SU-DHL-6 (cell line): ENCODE measurements around the gene SLC16A10.
"Not testable (repeated sequence)": the region's sequence is repeated elsewhere in the genome, so short reads cannot be mapped to it uniquely, and the experiment has no call there.

ENCODE experiments used
- H2AFZ ChIP-seq: fragments of 200-600 bp; sonication (generic); 2 replicates; pipeline ENCODE4 v1.6.1; 2014; ENCODE audit warnings: low read depth, mild to moderate bottlenecking, moderate library complexity, mixed read lengths, antibody characterized with exemption, low read length; ENCODE audit not compliant: severe bottlenecking
- H3F3A ChIP-seq: fragments of 200-600 bp; shearing (Covaris generic); 2 replicates; pipeline ENCODE4 v1.6.0; 2016; ENCODE audit warnings: antibody characterized with exemption, mild to moderate bottlenecking; ENCODE audit not compliant: insufficient read depth
- H3K27ac ChIP-seq: fragments of 200-600 bp; sonication (generic); 2 replicates; pipeline ENCODE4 v1.5.1; 2016; ENCODE audit warnings: low read depth, mild to moderate bottlenecking, low read length, moderate library complexity, mixed read lengths
- H3K27me3 ChIP-seq: fragments of 200-600 bp; sonication (generic), shearing (Covaris generic); 2 replicates; pipeline ENCODE4 v1.6.0; 2014; ENCODE audit warnings: mild to moderate bottlenecking, low read length
- H3K36me3 ChIP-seq: fragments of 200-600 bp; sonication (generic); 2 replicates; pipeline ENCODE4 v1.6.1; 2014; ENCODE audit warnings: mild to moderate bottlenecking, low read length, mixed read lengths
- H3K4me2 ChIP-seq: fragments of 300-600, 200-600 bp; shearing (Covaris generic), sonication (generic); 2 replicates; pipeline ENCODE4 v1.6.0; 2014; ENCODE audit warnings: low read length, low read depth, mild to moderate bottlenecking; ENCODE audit not compliant: poor library complexity, severe bottlenecking
- H3K4me3 ChIP-seq: fragments of 200-600 bp; sonication (generic); 2 replicates; pipeline ENCODE4 v1.5.1; 2014; ENCODE audit warnings: antibody characterized with exemption, low read length, mild to moderate bottlenecking, mixed read lengths; ENCODE audit not compliant: insufficient read depth, poor library complexity, severe bottlenecking
- H3K79me2 ChIP-seq: fragments of 200-600 bp; sonication (generic); 2 replicates; pipeline ENCODE4 v1.6.1; 2014; ENCODE audit warnings: mild to moderate bottlenecking, low read length, moderate library complexity; ENCODE audit not compliant: insufficient read depth
- H3K9ac ChIP-seq: fragments of 200-600 bp; sonication (generic); 2 replicates; pipeline ENCODE4 v1.7.0; 2014; ENCODE audit warnings: mild to moderate bottlenecking, low read length
- H3K9me2 ChIP-seq: fragments of 200-600 bp; sonication (generic); replicated peaks from 2 replicates; pipeline ENCODE4 v1.6.1; 2014; ENCODE audit warnings: low read length; ENCODE audit not compliant: insufficient read depth
- H3K9me3 ChIP-seq: fragments of 200-600 bp; sonication (generic); 2 replicates; pipeline ENCODE4 v1.6.1; 2014; ENCODE audit warnings: low read length, mixed read lengths; ENCODE audit not compliant: insufficient read depth
- H4K20me1 ChIP-seq: fragments of 200-600 bp; sonication (generic); 2 replicates; pipeline ENCODE4 v1.6.1; 2014; ENCODE audit warnings: low read depth, mild to moderate bottlenecking, antibody characterized with exemption, low read length, moderate library complexity, mixed read lengths
- EZH2phosphoT487 ChIP-seq: fragments of 200-600 bp; sonication (generic), shearing (Covaris generic); conservative IDR thresholded peaks from 2 replicates; pipeline ENCODE4 v1.6.1; 2018; ENCODE audit warnings: mild to moderate bottlenecking, antibody characterized with exemption, low read length, moderate library complexity, mixed read lengths
- TF ChIP-seq, protein P1 (sequence below): fragments of 200-600 bp; sonication (generic); IDR thresholded peaks from one replicate; pipeline ENCODE4 v1.5.1; 2017; ENCODE audit warnings: antibody characterized with exemption, mild to moderate bottlenecking, low read length, moderate library complexity; ENCODE audit not compliant: insufficient read depth, poor library complexity, severe bottlenecking

Gene SLC16A10

DNA sequence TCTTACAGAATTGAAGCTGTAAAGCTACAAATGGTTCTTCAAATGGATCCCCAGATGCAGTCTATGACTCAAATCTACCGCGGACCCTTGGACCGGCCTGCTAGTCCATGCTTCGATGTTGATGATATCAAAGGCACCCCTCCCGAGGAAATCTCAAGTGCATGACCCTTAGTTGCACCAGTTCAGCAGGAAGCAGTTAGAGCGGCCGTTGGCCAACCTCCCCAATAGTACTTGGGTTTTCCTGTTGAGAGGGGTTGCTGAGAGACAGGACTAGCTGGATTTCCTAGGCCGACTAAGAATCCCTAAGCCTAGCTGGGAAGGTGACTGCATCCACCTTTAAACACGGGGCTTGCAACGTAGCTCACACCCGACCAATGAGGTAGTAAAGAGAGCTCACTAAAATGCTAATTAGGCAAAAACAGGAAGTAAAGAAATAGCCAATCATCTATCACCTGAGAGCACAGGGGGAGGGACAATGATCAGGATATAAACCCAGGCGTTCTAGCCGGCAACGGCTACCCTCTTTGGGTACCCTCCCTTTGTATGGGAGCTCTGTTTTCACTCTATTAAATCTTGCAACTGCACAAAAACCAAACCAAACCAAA, 50.3 kb downstream of the SLC16A10 start:
- H3K4me3 ChIP-seq = not testable (repeated sequence)

DNA sequence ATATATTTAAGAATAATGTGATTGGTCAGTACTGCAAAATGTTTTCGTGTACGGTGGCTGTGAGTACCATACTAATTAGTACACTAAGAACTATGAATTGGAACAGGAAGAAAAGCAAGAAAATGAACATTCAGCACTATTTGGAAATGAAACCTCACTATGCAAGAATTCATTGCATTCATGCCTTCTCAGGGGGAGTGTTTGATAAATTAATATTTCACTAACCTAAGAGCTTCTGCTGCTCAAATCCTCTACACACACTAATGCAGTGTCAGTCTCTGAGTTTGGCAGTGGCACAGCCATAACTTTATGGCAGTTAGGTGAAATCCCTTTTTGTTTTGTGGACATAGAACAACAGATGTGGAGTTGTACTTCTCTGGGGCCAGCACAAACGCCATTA, 60.1 kb downstream of the SLC16A10 start:
- H3K4me2 ChIP-seq = no peak overlapping the region
- no peak overlapping the region for H3K9ac ChIP-seq
- H3K27me3 ChIP-seq = no peaks in the 10 kb centered on the region
- no peaks in the 10 kb centered on the region for H3F3A ChIP-seq
- H3K9me2 ChIP-seq = no peaks in the 10 kb centered on the region
- no peak overlapping the region for H3K27ac ChIP-seq
- no peaks in the 10 kb centered on the region for H4K20me1 ChIP-seq
- TF ChIP-seq, protein P1, sequence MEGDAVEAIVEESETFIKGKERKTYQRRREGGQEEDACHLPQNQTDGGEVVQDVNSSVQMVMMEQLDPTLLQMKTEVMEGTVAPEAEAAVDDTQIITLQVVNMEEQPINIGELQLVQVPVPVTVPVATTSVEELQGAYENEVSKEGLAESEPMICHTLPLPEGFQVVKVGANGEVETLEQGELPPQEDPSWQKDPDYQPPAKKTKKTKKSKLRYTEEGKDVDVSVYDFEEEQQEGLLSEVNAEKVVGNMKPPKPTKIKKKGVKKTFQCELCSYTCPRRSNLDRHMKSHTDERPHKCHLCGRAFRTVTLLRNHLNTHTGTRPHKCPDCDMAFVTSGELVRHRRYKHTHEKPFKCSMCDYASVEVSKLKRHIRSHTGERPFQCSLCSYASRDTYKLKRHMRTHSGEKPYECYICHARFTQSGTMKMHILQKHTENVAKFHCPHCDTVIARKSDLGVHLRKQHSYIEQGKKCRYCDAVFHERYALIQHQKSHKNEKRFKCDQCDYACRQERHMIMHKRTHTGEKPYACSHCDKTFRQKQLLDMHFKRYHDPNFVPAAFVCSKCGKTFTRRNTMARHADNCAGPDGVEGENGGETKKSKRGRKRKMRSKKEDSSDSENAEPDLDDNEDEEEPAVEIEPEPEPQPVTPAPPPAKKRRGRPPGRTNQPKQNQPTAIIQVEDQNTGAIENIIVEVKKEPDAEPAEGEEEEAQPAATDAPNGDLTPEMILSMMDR = no peak
- TF ChIP-seq EZH2phosphoT487 = no peak
- no peaks in the 10 kb centered on the region for H3K9me3 ChIP-seq
- H2AFZ ChIP-seq = no peak overlapping the region
- H3K4me3 ChIP-seq = no peak overlapping the region
- H3K79me2 ChIP-seq = no peaks in the 10 kb centered on the region
- no peaks in the 10 kb centered on the region for H3K36me3 ChIP-seq

More for the DNA sequence above, 50.3 kb downstream of the SLC16A10 start:
- not testable (repeated sequence) for H3K4me2 ChIP-seq, H3F3A ChIP-seq, H3K36me3 ChIP-seq, H2AFZ ChIP-seq, H4K20me1 ChIP-seq, H3K27ac ChIP-seq, H3K9me2 ChIP-seq, H3K9me3 ChIP-seq, H3K27me3 ChIP-seq, H3K9ac ChIP-seq, H3K79me2 ChIP-seq

DNA sequence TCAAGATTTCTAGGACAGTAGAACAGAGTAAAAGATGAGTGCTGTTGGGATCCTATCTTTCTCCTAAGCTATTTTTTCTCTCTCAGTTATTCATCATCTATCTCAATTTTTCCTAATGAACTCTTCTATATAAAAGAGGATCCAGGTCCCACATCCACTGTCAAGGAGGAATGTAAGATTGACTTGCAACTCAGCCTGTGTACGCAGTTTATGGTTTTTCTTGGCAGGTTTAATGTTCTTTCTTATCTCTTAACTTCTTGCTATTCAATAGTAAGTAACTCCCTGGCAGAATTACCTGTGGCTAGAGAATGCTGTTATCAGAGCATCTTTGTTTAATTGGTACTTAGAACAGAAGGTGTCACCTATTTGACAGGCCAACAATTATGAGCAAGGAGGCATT, 60.8 kb downstream of the SLC16A10 start:
- H3K4me2 ChIP-seq = no peak overlapping the region
- no peak overlapping the region for H2AFZ ChIP-seq
- no peaks in the 10 kb centered on the region for H3K79me2 ChIP-seq
- H3K9me2 ChIP-seq = no peaks in the 10 kb centered on the region
- no peak overlapping the region for H3K27ac ChIP-seq
- no peaks in the 10 kb centered on the region for H3K36me3 ChIP-seq
- no peaks in the 10 kb centered on the region for H4K20me1 ChIP-seq
- no peaks in the 10 kb centered on the region for H3K9me3 ChIP-seq
- H3F3A ChIP-seq = no peaks in the 10 kb centered on the region
- TF ChIP-seq, protein P1 = no peak
- no peak for TF ChIP-seq EZH2phosphoT487
- no peak overlapping the region for H3K9ac ChIP-seq
- H3K4me3 ChIP-seq = no peak overlapping the region
- no peaks in the 10 kb centered on the region for H3K27me3 ChIP-seq

DNA sequence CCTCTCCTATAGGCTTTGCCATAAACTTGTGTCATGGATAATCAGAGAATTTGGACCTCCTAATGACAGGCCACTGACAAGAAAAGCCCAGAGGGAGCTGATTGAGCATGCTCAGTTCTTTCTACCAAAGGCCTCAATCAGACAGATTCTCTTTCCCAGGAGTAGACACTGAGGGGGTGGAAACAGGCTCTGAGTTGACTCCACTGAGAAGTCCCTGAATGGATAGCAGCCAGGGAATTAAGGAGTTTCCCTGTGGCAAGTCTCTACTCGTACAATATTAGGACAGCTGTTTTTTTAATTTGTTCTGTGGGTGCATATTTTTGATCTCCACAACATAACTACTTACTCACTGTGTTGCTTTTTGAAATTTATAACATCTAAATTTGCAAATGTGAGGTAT, 63.3 kb downstream of the SLC16A10 start:
- H3K9me2 ChIP-seq = no peaks in the 10 kb centered on the region
- no peaks in the 10 kb centered on the region for H3K27me3 ChIP-seq
- H3K27ac ChIP-seq = no peak overlapping the region
- H3K9me3 ChIP-seq = no peaks in the 10 kb centered on the region
- H3K4me3 ChIP-seq = no peak overlapping the region
- no peaks in the 10 kb centered on the region for H4K20me1 ChIP-seq
- no peak overlapping the region for H3K4me2 ChIP-seq
- no peak overlapping the region for H2AFZ ChIP-seq
- H3F3A ChIP-seq = no peaks in the 10 kb centered on the region
- no peaks in the 10 kb centered on the region for H3K36me3 ChIP-seq
- no peak for TF ChIP-seq EZH2phosphoT487
- TF ChIP-seq, protein P1 = no peak
- H3K79me2 ChIP-seq = no peaks in the 10 kb centered on the region
- no peak overlapping the region for H3K9ac ChIP-seq
